Raji (cell line): ENCODE data around the gene LARP4.

ENCODE experiments used
- POLR2A ChIP-seq: IDR thresholded peaks from 2 replicates; pipeline ENCODE4 v1.6.1; 2011; ENCODE audit warnings: low read depth, low read length, control low read depth; ENCODE audit not compliant: insufficient read depth

LARP4 gene

GRCh38 chr12:50442178-50442908, 41.7 kb downstream of the LARP4 start:
- no peak for TF ChIP-seq POLR2A

- TF ChIP-seq POLR2A, result no peak
These were observed 52.1 kb downstream of the LARP4 start for GRCh38 chr12:50452795-50453194.

- TF ChIP-seq POLR2A, result no peak
These were observed 53.2 kb downstream of the LARP4 start for GRCh38 chr12:50453872-50454271.

- no peak for TF ChIP-seq POLR2A
These were observed 57.9 kb downstream of the LARP4 start for GRCh38 chr12:50458606-50459005.

- no peak for TF ChIP-seq POLR2A
These were observed 66.8 kb downstream of the LARP4 start for GRCh38 chr12:50467439-50467838.

- no peak for TF ChIP-seq POLR2A
These were observed 76.7 kb downstream of the LARP4 start for GRCh38 chr12:50477241-50477832.

GRCh38 chr12:50482571-50482970, 81.9 kb downstream of the LARP4 start:
- no peak for TF ChIP-seq POLR2A

GRCh38 chr12:50483488-50483887, 82.8 kb downstream of the LARP4 start:
- no peak for TF ChIP-seq POLR2A

GRCh38 chr12:50488801-50489200, 88.1 kb downstream of the LARP4 start:
- TF ChIP-seq POLR2A, result no peak

- TF ChIP-seq POLR2A, result peak; percentile 72
These were observed 104.4 kb downstream of the LARP4 start, which contains the start of gene DIP2B for GRCh38 chr12:50504798-50505674. DIP2B (plus strand) TSS chr12:50504985; CDS start chr12:50505141, 156 bp downstream.

GRCh38 chr12:50505675-50506530, 105.2 kb downstream of the LARP4 start:
- TF ChIP-seq POLR2A, result no peak

GRCh38 chr12:50506753-50507473, 106.2 kb downstream of the LARP4 start:
- TF ChIP-seq POLR2A, result no peak

- no peak for TF ChIP-seq POLR2A
These were observed 106.8 kb downstream of the LARP4 start for GRCh38 chr12:50507474-50507838.

GRCh38 chr12:50507930-50508329, 107.2 kb downstream of the LARP4 start:
- no peak for TF ChIP-seq POLR2A

GRCh38 chr12:50508414-50508813, 107.7 kb downstream of the LARP4 start:
- TF ChIP-seq POLR2A, result no peak
